WTC11 (cell line): Measurements from ENCODE around the gene TNXB.

Experiments used
- CREB1 ChIP-seq: sonication (generic); formaldehyde crosslinking; IDR thresholded peaks from 2 replicates; pipeline ENCODE4 v1.8.0; 2023; ENCODE audit warnings: mild to moderate bottlenecking, missing genetic modification reagents
- FOXK1 ChIP-seq: sonication (generic); formaldehyde crosslinking; IDR thresholded peaks from 2 replicates; pipeline ENCODE4 v1.8.0; 2022; ENCODE audit warnings: mild to moderate bottlenecking, moderate library complexity, missing genetic modification reagents
- IRF1 ChIP-seq: sonication (generic); formaldehyde crosslinking; IDR thresholded peaks from 2 replicates; pipeline ENCODE4 v1.8.0; 2023; ENCODE audit warnings: missing genetic modification reagents
- TEAD4 ChIP-seq: sonication (generic); formaldehyde crosslinking; IDR thresholded peaks from 2 replicates; pipeline ENCODE4 v1.8.0; 2022; ENCODE audit warnings: mild to moderate bottlenecking, missing genetic modification reagents
- TF ChIP-seq, protein P1 (sequence below): sonication (generic); formaldehyde crosslinking; conservative IDR thresholded peaks from 2 replicates; pipeline ENCODE4 v1.8.1; 2022; ENCODE audit warnings: mild to moderate bottlenecking, missing genetic modification reagents
- TF ChIP-seq, protein P2 (sequence below): fragments of 200-600 bp; IDR thresholded peaks from 2 replicates; pipeline ENCODE4 v1.8.0; 2022; ENCODE audit warnings: antibody characterized with exemption

- TF ChIP-seq CREB1 (CRISPR knock-in tag) (no peak), FOXK1 (CRISPR knock-in tag) (no peak), IRF1 (CRISPR knock-in tag) (no peak), TEAD4 (no peak)
- TF ChIP-seq, protein P1, sequence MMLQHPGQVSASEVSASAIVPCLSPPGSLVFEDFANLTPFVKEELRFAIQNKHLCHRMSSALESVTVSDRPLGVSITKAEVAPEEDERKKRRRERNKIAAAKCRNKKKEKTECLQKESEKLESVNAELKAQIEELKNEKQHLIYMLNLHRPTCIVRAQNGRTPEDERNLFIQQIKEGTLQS (CRISPR knock-in tag): no peak
- TF ChIP-seq, protein P2, sequence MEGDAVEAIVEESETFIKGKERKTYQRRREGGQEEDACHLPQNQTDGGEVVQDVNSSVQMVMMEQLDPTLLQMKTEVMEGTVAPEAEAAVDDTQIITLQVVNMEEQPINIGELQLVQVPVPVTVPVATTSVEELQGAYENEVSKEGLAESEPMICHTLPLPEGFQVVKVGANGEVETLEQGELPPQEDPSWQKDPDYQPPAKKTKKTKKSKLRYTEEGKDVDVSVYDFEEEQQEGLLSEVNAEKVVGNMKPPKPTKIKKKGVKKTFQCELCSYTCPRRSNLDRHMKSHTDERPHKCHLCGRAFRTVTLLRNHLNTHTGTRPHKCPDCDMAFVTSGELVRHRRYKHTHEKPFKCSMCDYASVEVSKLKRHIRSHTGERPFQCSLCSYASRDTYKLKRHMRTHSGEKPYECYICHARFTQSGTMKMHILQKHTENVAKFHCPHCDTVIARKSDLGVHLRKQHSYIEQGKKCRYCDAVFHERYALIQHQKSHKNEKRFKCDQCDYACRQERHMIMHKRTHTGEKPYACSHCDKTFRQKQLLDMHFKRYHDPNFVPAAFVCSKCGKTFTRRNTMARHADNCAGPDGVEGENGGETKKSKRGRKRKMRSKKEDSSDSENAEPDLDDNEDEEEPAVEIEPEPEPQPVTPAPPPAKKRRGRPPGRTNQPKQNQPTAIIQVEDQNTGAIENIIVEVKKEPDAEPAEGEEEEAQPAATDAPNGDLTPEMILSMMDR: no peak
These were observed 20.6 kb downstream of the TNXB start for GRCh38 chr6:32088487-32089049.
